H1 (cell line): ENCODE data around the gene RESF1. TPM values are rescaled to one million over a fixed set of nuclear protein-coding genes. Genes with fewer than 3 reads are reported as not detected.

Experiments used
- BRCA1 ChIP-seq: IDR thresholded peaks from 2 replicates; pipeline ENCODE4 v1.6.1; 2012; ENCODE audit warnings: low read depth, low read length, improper control_type of control experiment
- CREB1 ChIP-seq: IDR thresholded peaks from 2 replicates; pipeline ENCODE4 v1.6.1; 2012; ENCODE audit warnings: inconsistent platforms
- CTCF ChIP-seq, 3 experiments: IDR thresholded peaks; 1 replicate in 2 of 3; 2 replicates in 1 of 3; pipeline versions ENCODE4 v1.5.1 to v1.6.1; 2011; ENCODE audit warnings: low read length in 3 of 3, mild to moderate bottlenecking in 3 of 3, inconsistent platforms in 2 of 3, low read depth in 1 of 3, moderate library complexity in 1 of 3; ENCODE audit not compliant: insufficient read depth in 1 of 3; ENCODE audit errors: control extremely low read depth in 1 of 3
- GTF2F1 ChIP-seq: IDR thresholded peaks from 2 replicates; pipeline ENCODE4 v1.6.1; 2012; ENCODE audit warnings: low read depth, low read length, improper control_type of control experiment, borderline replicate concordance
- HDAC2 ChIP-seq, 2 experiments: fragments of 300-600 bp in 1 of 2; sonication (generic) in 1 of 2; IDR thresholded peaks; 2 replicates each; pipeline ENCODE4 v1.6.1; 2011 to 2012; ENCODE audit warnings: low read depth in 2 of 2, low read length in 2 of 2, mild to moderate bottlenecking in 2 of 2, moderate library complexity in 2 of 2, borderline replicate concordance in 1 of 2, inconsistent platforms in 1 of 2
- JUND ChIP-seq: IDR thresholded peaks from 2 replicates; pipeline ENCODE4 v1.6.1; 2011; ENCODE audit warnings: mild to moderate bottlenecking, improper control_type of control experiment, low read length
- MAFK ChIP-seq: IDR thresholded peaks from 2 replicates; pipeline ENCODE4 v1.6.1; 2012; ENCODE audit warnings: low read depth, mild to moderate bottlenecking, improper control_type of control experiment, low read length
- RAD21 ChIP-seq, 2 experiments: IDR thresholded peaks in 1 of 2; conservative IDR thresholded peaks in 1 of 2; 2 replicates each; pipeline ENCODE4 v1.6.1; 2011; ENCODE audit warnings: low read depth in 2 of 2, low read length in 2 of 2, improper control_type of control experiment in 1 of 2, inconsistent platforms in 1 of 2, mild to moderate bottlenecking in 1 of 2, moderate library complexity in 1 of 2
- RNF2 ChIP-seq: fragments of 200-900, 300-1000 bp; sonication (generic); IDR thresholded peaks from 2 replicates; pipeline ENCODE4 v1.7.1; 2016; ENCODE audit warnings: borderline replicate concordance, low read depth, mild to moderate bottlenecking, antibody characterized with exemption, low read length; ENCODE audit not compliant: poor library complexity, severe bottlenecking; ENCODE audit errors: missing control alignments
- SIRT6 ChIP-seq: IDR thresholded peaks from one replicate; pipeline ENCODE4 v1.7.1; 2012; ENCODE audit warnings: low read length, inconsistent platforms
- SIX5 ChIP-seq: IDR thresholded peaks from 2 replicates; pipeline ENCODE4 v1.6.1; 2011; ENCODE audit warnings: mild to moderate bottlenecking, low read depth, low read length
- SP2 ChIP-seq: IDR thresholded peaks from 2 replicates; pipeline ENCODE4 v1.6.1; 2012; ENCODE audit warnings: mild to moderate bottlenecking, low read length, inconsistent platforms
- SP4 ChIP-seq: IDR thresholded peaks from 2 replicates; pipeline ENCODE4 v1.6.1; 2012; ENCODE audit warnings: low read length, inconsistent platforms
- SRF ChIP-seq: IDR thresholded peaks from 2 replicates; pipeline ENCODE4 v1.6.1; 2011; ENCODE audit warnings: mild to moderate bottlenecking, low read depth, low read length, moderate library complexity
- SUZ12 ChIP-seq: fragments of 200-600 bp; sonication (generic); IDR thresholded peaks from 2 replicates; pipeline ENCODE4 v1.6.1; 2012; ENCODE audit warnings: mild to moderate bottlenecking, inconsistent platforms, low read length, moderate library complexity, mixed read lengths
- TAF1 ChIP-seq: IDR thresholded peaks from 2 replicates; pipeline ENCODE4 v1.6.1; 2011; ENCODE audit warnings: mild to moderate bottlenecking, low read depth, low read length
- TAF7 ChIP-seq: optimal IDR thresholded peaks from 2 replicates; pipeline ENCODE3; 2011; ENCODE audit warnings: low read depth, mild to moderate bottlenecking, inconsistent platforms, low read length, moderate library complexity, borderline replicate concordance
- ZNF274 ChIP-seq: IDR thresholded peaks from 2 replicates; pipeline ENCODE4 v1.7.0; 2012; ENCODE audit warnings: low read length, borderline replicate concordance; ENCODE audit errors: extremely low read depth
- polyA plus RNA-seq, 7 experiments: library from polyadenylated mRNA; depleted of rRNA in 3 of 7; stranded (reverse) in 5 of 7; unstranded in 2 of 7; fragments of >200 nt in 5 of 7; fragments of 200-250 nt in 2 of 7; gene quantifications; 1 replicate in 5 of 7; 2 replicates in 1 of 7; 4 replicates in 1 of 7; pipeline versions ENCODE4 v1.2.1 to v1.2.3, GENCODE V29; 2011 to 2013; ENCODE audit warnings: missing spikeins in 2 of 7, mixed read lengths in 2 of 7
- total RNA-seq: library from RNA; stranded (reverse); fragmentation: NEBNext Ultra II Directional; extraction: Animal tissue kit (Norgen Biotek cat#: 25700); gene quantifications from 2 replicates; pipeline ENCODE4 v1.2.1, GENCODE V29; 2021
- TF ChIP-seq, protein P1 (sequence below): IDR thresholded peaks from 2 replicates; pipeline ENCODE4 v1.6.1; 2012; ENCODE audit warnings: inconsistent platforms

RESF1 gene
- total and polyA plus RNA-seq, 2 of the 8 experiments (the other 6 are each of a cell fraction or from before 2014, with no cell fraction given) = 64.3 to 128 TPM

- TF ChIP-seq RNF2 = no peak
- TF ChIP-seq CTCF (IDR thresholded peaks at IDR 0.05; ENCODE audit: control extremely low read depth in 1 of 3, insufficient read depth in 1 of 3, low read depth in 1 of 3, low read length in 3 of 3) = no peak
- TF ChIP-seq ZNF274 = no peak
- TF ChIP-seq HDAC2 (IDR thresholded peaks at IDR 0.05; ENCODE audit: borderline replicate concordance in 1 of 2, low read depth in 2 of 2, low read length in 2 of 2) = no peak
- TF ChIP-seq TAF7 = no peak
- no peak for TF ChIP-seq MAFK
- TF ChIP-seq RAD21 (IDR thresholded peaks at IDR 0.05 in 1 of 2, conservative IDR thresholded peaks at IDR 0.05 in 1 of 2; ENCODE audit: low read depth in 2 of 2, low read length in 2 of 2) = no peak
- no peak for TF ChIP-seq SRF
- no peak for TF ChIP-seq SIX5
- no peak for TF ChIP-seq CREB1
- TF ChIP-seq GTF2F1 = peak; percentile 60; the same call in 1 of the 2 replicates
- no peak for TF ChIP-seq SP4
- no peak for TF ChIP-seq BRCA1
- TF ChIP-seq TAF1 = no peak
- TF ChIP-seq SIRT6 = no peak
- TF ChIP-seq, protein P1, sequence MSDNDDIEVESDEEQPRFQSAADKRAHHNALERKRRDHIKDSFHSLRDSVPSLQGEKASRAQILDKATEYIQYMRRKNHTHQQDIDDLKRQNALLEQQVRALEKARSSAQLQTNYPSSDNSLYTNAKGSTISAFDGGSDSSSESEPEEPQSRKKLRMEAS = peak; percentile 22; the same call in 1 of the 2 replicates
- no peak for TF ChIP-seq JUND
- TF ChIP-seq SP2 = no peak
- no peak for TF ChIP-seq SUZ12
Measured at GRCh38 chr12:31984806-31985591, 25.8 kb downstream of the RESF1 start (continued).
